HEK293T (cell line): Measurements from ENCODE around the gene APC2.

Experiments
- ELF4 ChIP-seq: fragments of 450-650 bp; IDR thresholded peaks from 2 replicates; pipeline ENCODE4 v1.6.1; 2017; ENCODE audit warnings: antibody characterized with exemption
- FOXM1 ChIP-seq: fragments of 450-650 bp; IDR thresholded peaks from 2 replicates; pipeline ENCODE4 v1.6.1; 2017; ENCODE audit warnings: mild to moderate bottlenecking, borderline replicate concordance
- L3MBTL2 ChIP-seq: fragments of 450-650 bp; conservative IDR thresholded peaks from 2 replicates; pipeline ENCODE4 v1.6.1; 2016; ENCODE audit warnings: mild to moderate bottlenecking
- LEF1 ChIP-seq: fragments of 450-650 bp; IDR thresholded peaks from 2 replicates; pipeline ENCODE4 v1.6.1; 2017; ENCODE audit warnings: mild to moderate bottlenecking, borderline replicate concordance
- PKNOX1 ChIP-seq: fragments of 450-650 bp; IDR thresholded peaks from 2 replicates; pipeline ENCODE4 v1.6.1; 2016
- TARDBP ChIP-seq: fragments of 450-650 bp; IDR thresholded peaks from 2 replicates; pipeline ENCODE4 v1.6.1; 2016

DNA sequence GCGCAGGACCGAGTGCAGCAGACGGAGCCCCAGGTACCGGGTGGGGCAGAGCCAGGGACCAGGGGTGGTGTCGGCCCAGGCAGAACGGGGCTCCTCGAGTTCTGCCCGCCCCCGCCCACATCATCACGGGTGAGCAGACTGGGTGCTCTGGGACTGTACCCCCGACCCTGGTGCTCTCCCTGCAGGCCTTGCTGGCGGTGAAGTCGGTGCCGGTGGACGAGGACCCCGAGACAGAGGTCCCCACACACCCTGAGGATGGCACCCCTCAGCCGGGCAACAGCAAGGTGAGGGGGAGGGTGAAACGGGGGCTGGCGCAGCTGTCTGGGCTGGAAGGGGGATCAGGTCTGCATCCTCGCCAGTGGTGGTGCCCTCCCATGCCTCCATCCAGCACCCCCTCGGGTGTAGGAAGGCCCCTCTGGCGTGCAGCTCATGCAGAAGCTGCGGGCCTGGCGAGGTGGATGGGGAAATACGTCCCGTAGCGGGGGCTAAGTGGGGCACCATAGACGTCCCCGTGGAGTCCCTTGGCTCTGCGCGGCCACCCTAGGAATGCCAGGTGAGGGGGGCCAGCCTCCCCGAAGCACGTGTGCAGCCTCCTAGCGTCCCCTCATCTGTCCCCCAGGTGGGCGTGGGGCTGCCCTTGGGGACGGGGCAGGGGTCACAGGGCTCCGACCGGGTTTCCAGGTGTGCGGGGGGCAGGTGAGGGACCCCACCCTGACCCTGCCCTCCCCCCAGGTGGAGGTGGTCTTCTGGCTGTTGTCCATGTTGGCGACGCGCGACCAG, 6.4 kb downstream of the APC2 start:
- TF ChIP-seq L3MBTL2 = 0 out of 2 replicates have a peak, but pooled peaks have one; percentile 50
- TF ChIP-seq TARDBP = no peak
- no peak for TF ChIP-seq LEF1
- no peak for TF ChIP-seq FOXM1
- TF ChIP-seq ELF4 = no peak
- no peak for TF ChIP-seq PKNOX1
